Ovary (tissue), 3 donors: Measurements from ENCODE around the gene KIZ.

Source experiments
- POLR2A ChIP-seq: fragments of 450-650 bp; IDR thresholded peaks from one replicate; pipeline ENCODE4 v1.6.1; 2017; ENCODE audit warnings: antibody characterized with exemption, mild to moderate bottlenecking, moderate library complexity
- TF ChIP-seq, protein P1 (sequence below), 3 donors: fragments of 450-650 bp in 2 of 3; fragments of 200-600 bp in 1 of 3; IDR thresholded peaks; one replicate each; pipeline versions ENCODE4 v1.5.1 to v1.8.0; 2016 to 2022; ENCODE audit warnings: antibody characterized with exemption in 3 of 3, mild to moderate bottlenecking in 1 of 3
- donor health status: DM: no; HTN: no; CAD: no.

DNA sequence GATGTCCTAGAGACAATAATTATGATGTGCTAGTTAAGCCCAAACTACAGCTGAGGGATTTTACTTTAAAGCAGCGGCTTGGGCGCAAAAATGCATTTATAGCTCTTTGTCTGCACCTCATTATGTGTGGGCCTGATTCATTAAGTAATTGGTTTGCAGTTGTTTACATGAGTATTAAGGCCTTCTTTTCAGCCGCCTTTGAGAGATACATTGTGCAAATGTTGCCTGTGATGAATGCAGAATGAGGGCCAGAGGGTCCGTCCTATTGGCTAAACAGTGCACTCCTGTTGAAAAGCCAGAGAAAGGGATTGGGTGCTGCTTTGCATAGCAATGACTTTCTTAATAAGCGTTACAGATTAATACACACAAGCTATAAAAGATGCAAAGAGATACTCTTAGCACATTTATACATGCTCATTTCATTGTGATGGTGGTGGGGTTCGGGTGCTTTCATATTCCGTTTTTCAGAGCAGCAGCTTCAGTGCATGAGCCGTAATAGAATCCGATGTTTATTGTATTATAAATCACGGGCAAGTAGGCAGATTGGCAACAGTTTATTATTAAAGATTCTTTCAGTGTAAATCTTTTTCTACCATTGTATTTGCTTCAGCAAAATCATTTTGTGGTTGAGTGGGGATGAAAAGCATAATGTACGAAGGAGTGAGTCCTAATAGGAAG is 109.1 kb downstream of the KIZ start:
- no peak for TF ChIP-seq POLR2A
- TF ChIP-seq, protein P1, sequence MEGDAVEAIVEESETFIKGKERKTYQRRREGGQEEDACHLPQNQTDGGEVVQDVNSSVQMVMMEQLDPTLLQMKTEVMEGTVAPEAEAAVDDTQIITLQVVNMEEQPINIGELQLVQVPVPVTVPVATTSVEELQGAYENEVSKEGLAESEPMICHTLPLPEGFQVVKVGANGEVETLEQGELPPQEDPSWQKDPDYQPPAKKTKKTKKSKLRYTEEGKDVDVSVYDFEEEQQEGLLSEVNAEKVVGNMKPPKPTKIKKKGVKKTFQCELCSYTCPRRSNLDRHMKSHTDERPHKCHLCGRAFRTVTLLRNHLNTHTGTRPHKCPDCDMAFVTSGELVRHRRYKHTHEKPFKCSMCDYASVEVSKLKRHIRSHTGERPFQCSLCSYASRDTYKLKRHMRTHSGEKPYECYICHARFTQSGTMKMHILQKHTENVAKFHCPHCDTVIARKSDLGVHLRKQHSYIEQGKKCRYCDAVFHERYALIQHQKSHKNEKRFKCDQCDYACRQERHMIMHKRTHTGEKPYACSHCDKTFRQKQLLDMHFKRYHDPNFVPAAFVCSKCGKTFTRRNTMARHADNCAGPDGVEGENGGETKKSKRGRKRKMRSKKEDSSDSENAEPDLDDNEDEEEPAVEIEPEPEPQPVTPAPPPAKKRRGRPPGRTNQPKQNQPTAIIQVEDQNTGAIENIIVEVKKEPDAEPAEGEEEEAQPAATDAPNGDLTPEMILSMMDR (IDR thresholded peaks at IDR 0.05): no peak
